HFFc6 (cell line): ENCODE results near the gene INF2. TPM values are rescaled to one million over a fixed set of nuclear protein-coding genes. Genes with fewer than 3 reads are reported as not detected.

Experiments used
- DNase-seq: peaks from one replicate; pipeline ENCODE4 v3.0.0-alpha.2; 2018
- H3K27ac Mint-ChIP-seq: 2 replicates; pipeline ENCODE4 v1.8.0; 2020; ENCODE audit warnings: mild to moderate bottlenecking, mixed read lengths
- H3K27me3 Mint-ChIP-seq: 2 replicates; pipeline ENCODE4 v1.8.0; 2021; ENCODE audit warnings: mild to moderate bottlenecking, moderate library complexity, mixed read lengths; ENCODE audit not compliant: insufficient read depth
- H3K36me3 Mint-ChIP-seq: 2 replicates; pipeline ENCODE4 v1.8.0; 2021; ENCODE audit warnings: low read depth, mixed read lengths
- H3K4me1 Mint-ChIP-seq: 2 replicates; pipeline ENCODE4 v1.8.0; 2020; ENCODE audit warnings: low read depth, mixed read lengths
- H3K4me3 Mint-ChIP-seq: 2 replicates; pipeline ENCODE4 v1.8.0; 2020; ENCODE audit warnings: mild to moderate bottlenecking, moderate library complexity, mixed read lengths
- H3K9me3 Mint-ChIP-seq: 2 replicates; pipeline ENCODE4 v1.8.0; 2020; ENCODE audit warnings: mild to moderate bottlenecking, mixed read lengths
- CTCF ChIP-seq: fragments of 200-600 bp; sonication (generic); IDR thresholded peaks from 2 replicates; pipeline ENCODE4 v1.5.0; 2021; ENCODE audit warnings: antibody characterized with exemption, mild to moderate bottlenecking
- total RNA-seq, 6 experiments: library from RNA; stranded (reverse); fragmentation: NEBNext Ultra II Directional; extraction: Animal tissue kit (Norgen Biotek cat#: 25700); gene quantifications; 2 replicates in 1 of 6; 3 replicates in 5 of 6; pipeline ENCODE4 v1.2.3, GENCODE V29; 2021

The INF2 gene
- total RNA-seq, 6 experiments from 2014 or later, result 111 to 121 (median 116) TPM

- H3K4me1 Mint-ChIP-seq, result peaks cover 13% of the 10 kb centered on the region
- H3K27ac Mint-ChIP-seq, result no peak overlapping the region
- no peaks in the 10 kb centered on the region for H3K36me3 Mint-ChIP-seq
- H3K9me3 Mint-ChIP-seq, result no peaks in the 10 kb centered on the region
- DNase-seq, result no peak
- TF ChIP-seq CTCF, result no peak
- no peaks in the 10 kb centered on the region; the same call in none of the 2 replicates for H3K27me3 Mint-ChIP-seq
- no peak overlapping the region for H3K4me3 Mint-ChIP-seq
Observed at GRCh38 chr14:104743461-104744380, 54.3 kb downstream of the INF2 start.

- H3K4me1 Mint-ChIP-seq, result peaks cover 21% of the 10 kb centered on the region
- no peak for DNase-seq
- no peak overlapping the region for H3K4me3 Mint-ChIP-seq
- TF ChIP-seq CTCF, result no peak
- no peak overlapping the region for H3K27ac Mint-ChIP-seq
- H3K27me3 Mint-ChIP-seq, result no peaks in the 10 kb centered on the region; the same call in none of the 2 replicates
- H3K36me3 Mint-ChIP-seq, result no peaks in the 10 kb centered on the region
- no peaks in the 10 kb centered on the region for H3K9me3 Mint-ChIP-seq
Observed at GRCh38 chr14:104744484-104744883, 55.1 kb downstream of the INF2 start.

- Mint-ChIP-seq H3K4me3 (no peak overlapping the region), H3K27me3 (no peaks in the 10 kb centered on the region; the same call in none of the 2 replicates), H3K27ac (no peak overlapping the region), H3K36me3 (peaks cover under 1% of the 10 kb centered on the region; the same call in 1 of the 2 replicates), H3K9me3 (no peaks in the 10 kb centered on the region), H3K4me1 (peaks cover 30% of the 10 kb centered on the region)
- DNase-seq, result no peak
- TF ChIP-seq CTCF, result no peak
Observed at GRCh38 chr14:104745431-104745830, 56.0 kb downstream of the INF2 start.

- no peaks in the 10 kb centered on the region; the same call in none of the 2 replicates for H3K27me3 Mint-ChIP-seq
- no peak overlapping the region for H3K4me3 Mint-ChIP-seq
- H3K9me3 Mint-ChIP-seq, result no peaks in the 10 kb centered on the region
- peaks cover 37% of the 10 kb centered on the region for H3K4me1 Mint-ChIP-seq
- DNase-seq, result no peak
- no peak for TF ChIP-seq CTCF
- no peak overlapping the region for H3K27ac Mint-ChIP-seq
- peaks cover 7% of the 10 kb centered on the region; the same call in 1 of the 2 replicates for H3K36me3 Mint-ChIP-seq
Observed at GRCh38 chr14:104746071-104746545, 56.7 kb downstream of the INF2 start.

GRCh38 chr14:104746934-104747481, 57.6 kb downstream of the INF2 start:
- H3K4me3 Mint-ChIP-seq, result no peak overlapping the region
- DNase-seq, result no peak
- H3K27ac Mint-ChIP-seq, result no peak overlapping the region
- peaks cover 37% of the 10 kb centered on the region for H3K4me1 Mint-ChIP-seq
- no peaks in the 10 kb centered on the region for H3K9me3 Mint-ChIP-seq
- H3K36me3 Mint-ChIP-seq, result peaks cover 7% of the 10 kb centered on the region; the same call in 1 of the 2 replicates
- H3K27me3 Mint-ChIP-seq, result no peaks in the 10 kb centered on the region; the same call in none of the 2 replicates
- no peak for TF ChIP-seq CTCF
